MCF 10A (cell line): ENCODE results near the gene GPR78. TPM values are rescaled to one million over a fixed set of nuclear protein-coding genes. Genes with fewer than 3 reads are reported as not detected.

Source experiments
- total RNA-seq: library from RNA; stranded (reverse); gene quantifications from 2 replicates; pipeline ENCODE4 v1.2.3, GENCODE V29; 2022

The GPR78 gene
- total RNA-seq, 1 experiment from 2014 or later: not detected

Other genes starting within 250 kb of the GPR78 start
- gene ACOX3, start 139.7 kb upstream of the GPR78 start, total RNA-seq: 17.9 TPM in 2 replicates
- 23.2 and 24.4 TPM in 2 replicates for gene TRMT44, start 139.6 kb upstream of the GPR78 start, total RNA-seq
- gene CPZ, start 12.4 kb downstream of the GPR78 start, total RNA-seq: not detected in 2 replicates